HG02840 (cell line): Measurements from ENCODE around the gene PRKAG2.
"Not testable (repeated sequence)": the region's sequence is repeated elsewhere in the genome, so short reads cannot be mapped to it uniquely, and the experiment has no call there.

ENCODE experiments used
- ATAC-seq: cut with Tn5 transposase; IDR thresholded peaks from one replicate; pipeline ENCODE4 v1.9.1; 2021; ENCODE audit warnings: mild to moderate bottlenecking, moderate library complexity, moderate number of reproducible peaks; ENCODE audit not compliant: unreplicated experiment, low FRiP score

Gene PRKAG2

GRCh38 chr7:151586531-151587260 is 290.2 kb downstream of the PRKAG2 start:
- no peak for ATAC-seq

DNA sequence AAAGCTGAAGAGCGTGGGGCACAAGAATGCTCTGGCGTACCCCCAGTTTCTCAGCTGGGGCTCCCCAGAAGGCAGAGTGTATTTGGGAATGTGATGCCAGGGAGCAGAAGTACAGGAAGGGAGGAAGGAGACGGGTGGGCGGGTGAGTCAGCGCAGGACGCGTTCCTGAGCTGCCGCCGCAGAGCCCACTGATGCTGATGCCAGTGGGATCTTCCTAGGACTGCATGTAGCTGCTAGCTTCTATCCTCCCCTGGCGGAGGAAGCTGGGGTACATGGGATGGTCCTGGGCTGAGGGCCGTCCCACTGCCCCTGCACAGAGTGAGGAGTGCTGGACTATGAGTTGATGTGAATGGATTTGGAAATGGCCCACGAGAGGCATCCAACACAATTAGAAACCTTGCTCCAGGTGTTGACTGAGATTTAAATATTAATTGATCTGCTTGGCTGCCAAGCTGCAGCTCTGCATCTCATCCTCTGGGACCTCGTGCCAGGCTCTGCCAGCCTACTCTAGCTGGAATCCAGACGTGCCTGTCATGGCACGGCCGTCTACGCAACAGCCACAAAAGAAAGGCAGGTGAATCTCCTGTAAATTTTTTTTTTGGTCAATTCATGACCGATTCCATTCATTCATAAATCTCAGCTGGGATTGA is 291.0 kb downstream of the PRKAG2 start:
- no peak for ATAC-seq

DNA sequence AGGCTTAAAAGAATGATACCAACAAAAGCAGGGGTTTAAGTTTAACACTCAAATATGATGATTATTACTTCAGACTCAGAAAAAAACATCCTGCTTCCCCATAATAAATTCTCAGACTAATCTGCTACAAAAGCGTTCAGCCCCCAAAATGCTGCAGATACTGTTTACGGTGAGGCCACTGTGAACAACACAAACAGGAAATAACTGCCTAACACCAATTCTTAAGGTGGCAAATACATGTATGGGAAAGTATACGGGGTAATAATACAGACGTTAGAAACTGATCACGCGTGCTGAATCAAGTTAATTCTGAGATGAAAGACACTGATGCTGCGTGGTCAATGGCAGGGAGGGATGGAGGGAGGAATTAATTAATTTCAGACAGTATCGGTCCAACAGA is 295.2 kb downstream of the PRKAG2 start:
- ATAC-seq: no peak

DNA sequence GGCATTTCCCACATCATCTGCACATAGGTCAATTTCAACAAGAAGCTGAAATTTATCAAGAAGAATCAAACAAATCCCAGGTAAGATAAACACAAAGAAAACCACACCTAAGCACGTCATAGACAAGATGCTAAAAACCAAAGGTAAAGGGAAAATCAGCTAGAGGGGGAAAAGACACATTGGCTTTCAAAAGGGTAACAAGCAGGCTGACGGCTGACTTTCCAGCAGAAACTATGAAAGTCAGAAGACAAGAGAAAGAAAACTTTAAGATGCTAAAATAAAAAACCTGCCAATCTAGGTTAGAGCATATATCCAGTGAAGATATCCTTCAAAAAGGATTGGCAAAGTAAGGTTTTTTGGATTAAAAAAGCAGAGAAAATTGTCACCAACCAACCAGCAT is 297.3 kb downstream of the PRKAG2 start:
- no peak for ATAC-seq

DNA sequence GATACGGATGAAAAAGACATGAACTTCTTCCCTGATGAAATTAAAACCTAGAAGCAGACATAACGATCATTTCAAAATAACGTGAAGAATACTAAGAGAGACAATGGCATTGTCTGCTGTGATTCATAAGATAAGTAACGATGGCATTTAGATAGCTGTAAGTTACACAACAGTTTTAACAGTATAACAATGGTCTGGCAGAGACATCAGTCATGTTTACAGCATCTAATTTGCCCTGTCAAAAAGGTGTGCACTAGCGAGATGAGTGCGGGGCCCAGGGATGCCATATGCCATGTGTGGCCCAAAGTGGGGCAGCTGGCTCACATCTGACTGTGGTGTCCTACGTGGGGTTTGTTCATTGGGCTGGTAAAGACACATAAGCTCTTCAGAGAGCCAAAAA is 301.5 kb downstream of the PRKAG2 start:
- ATAC-seq: no peak

DNA sequence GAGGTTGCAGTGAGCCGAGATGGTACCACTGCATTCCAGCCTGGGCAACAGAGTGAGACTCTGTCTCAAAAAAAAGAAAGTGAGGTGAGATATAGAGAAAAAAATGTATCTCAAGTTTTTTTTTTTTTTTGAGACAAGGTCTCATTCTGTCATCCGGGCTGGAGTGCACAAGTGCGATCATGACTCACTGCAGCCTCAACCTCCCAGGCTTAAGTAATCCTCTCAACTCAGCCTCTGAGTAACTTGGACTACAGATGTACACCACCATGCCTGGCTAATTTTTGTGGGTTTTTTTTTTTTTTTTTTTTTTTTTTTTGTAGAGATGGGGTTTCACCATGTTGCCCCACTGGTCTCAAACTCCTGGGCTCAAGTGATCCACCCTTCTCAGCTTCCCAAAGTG is 303.9 kb downstream of the PRKAG2 start:
- ATAC-seq: not testable (repeated sequence)

DNA sequence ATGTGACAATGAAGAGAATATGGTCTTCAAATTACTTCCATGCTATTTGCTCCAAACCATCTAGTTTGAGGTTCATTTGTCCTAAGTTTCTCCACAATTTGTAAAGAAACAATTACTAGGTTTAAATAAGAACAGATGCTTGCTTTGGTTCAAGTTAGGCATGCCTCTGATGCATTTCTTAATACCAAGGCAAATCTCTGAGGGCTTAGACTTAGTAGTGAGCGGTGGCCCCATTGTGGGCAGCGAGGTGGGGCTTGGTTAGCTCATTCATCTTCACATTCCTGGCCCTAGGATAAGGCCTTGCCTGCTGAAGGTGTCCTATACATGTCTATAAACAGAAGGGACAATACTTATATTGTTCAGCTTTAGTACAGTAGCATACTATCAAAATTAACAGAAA is 304.8 kb downstream of the PRKAG2 start:
- no peak for ATAC-seq

GRCh38 chr7:151571471-151571870 is 305.4 kb downstream of the PRKAG2 start:
- ATAC-seq: no peak

DNA sequence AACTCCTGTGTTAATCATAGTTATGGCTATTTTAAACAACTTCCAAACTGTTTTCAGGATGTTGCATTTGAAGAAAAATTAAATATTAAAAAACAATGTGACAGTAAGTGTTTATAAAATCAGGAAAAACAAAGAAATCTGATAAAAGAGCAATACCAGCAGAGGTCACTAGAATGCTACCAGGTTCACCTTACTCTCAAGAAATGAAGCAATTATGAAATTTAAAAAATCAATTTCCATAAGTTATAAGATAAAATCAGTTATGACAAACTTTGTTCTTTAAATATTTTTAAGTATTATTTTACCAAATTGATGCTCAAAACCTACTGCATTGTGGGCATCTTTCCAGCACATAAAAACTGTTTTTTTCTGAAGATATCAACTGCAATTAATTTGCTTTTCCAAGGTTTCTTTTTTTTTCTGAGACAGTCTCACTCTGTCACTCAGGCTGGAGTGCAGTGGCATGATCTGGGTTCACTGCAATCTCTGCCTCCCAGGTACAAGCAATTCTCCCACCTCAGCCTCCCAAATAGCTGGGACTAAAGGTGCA is 306.5 kb downstream of the PRKAG2 start:
- ATAC-seq: no peak

DNA sequence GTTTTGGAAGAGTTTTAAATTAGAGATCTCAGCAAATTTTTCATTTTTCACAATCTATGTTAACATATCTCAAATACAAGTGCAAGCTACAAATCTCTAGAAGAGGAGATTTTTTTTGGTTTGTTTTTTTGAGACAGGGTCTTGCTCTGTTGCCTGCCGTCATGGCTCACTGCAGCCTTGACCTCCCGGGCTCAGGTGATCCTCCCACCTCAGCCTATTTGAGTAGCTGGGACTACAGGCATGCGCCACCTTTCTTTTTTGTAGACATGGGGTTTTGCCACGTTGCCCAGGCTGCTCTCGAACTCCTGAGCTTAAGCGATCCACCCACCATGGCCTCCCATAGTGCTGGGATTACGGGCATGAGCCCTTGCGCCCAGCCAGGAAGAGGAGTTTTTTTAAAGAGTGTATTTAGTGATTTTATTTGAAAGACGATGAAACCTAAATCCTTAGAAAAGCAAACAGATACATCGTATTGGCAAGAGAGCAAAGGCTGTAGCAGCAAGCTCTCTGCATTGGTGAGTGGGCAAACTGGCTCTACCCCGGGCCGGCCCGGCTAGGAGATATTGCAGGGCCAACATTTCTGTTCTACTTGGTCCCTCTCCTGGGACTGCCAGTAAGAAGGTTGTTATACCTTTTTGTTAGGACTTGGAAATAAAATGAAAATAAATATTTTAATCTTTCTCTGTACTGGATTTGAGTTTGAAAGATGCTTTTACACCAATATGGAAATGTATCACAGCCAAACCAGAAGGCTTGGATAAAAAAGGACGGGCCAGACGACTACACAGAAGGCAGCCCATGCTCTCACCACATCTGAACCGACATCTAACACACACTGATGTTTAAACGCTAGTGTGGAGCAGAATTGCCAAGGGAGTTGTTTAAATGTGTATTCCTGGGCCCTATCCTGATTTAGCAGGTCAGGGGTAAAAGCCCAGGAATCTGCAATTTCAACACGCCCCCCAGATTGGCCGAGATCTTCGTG is 307.7 kb downstream of the PRKAG2 start:
- ATAC-seq: no peak

DNA sequence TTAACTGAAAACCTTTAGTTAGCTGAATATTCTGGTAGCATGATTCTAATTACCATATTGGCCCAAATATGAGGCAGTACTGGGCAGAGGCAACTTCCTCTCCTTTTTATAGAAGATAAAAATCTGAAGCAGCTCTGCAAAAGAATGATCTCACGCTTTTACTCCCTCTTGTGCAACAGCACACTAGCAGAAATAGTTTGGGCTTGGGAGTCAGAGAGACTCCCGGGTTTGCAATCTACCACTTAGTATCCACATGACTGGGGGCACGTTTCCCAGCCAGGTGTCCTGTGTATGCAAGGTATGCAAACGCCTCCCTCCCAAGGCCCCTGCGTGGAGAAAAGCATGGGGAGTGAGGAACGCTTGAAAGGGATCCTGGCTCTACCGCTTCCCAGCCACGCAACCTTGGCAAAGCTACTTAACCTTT is 310.0 kb downstream of the PRKAG2 start:
- no peak for ATAC-seq

DNA sequence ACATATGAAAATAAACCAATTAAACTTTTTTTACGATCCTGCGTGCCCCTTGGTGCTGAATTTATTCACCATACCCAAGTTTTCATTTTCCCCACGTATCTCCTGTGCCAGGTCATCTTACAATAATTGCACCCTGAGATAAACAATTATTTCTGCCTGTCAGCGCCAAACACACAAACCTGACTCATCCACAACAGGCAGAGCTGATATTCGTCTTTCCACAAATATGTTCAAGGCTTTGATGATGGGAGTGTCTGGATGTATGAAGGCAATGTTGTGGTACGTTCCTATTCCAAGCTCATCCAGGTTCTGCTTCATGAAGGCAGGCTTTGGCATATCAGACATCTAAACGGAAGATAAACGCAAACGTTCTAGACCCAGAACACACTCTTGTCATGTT is 311.4 kb downstream of the PRKAG2 start:
- no peak for ATAC-seq

DNA sequence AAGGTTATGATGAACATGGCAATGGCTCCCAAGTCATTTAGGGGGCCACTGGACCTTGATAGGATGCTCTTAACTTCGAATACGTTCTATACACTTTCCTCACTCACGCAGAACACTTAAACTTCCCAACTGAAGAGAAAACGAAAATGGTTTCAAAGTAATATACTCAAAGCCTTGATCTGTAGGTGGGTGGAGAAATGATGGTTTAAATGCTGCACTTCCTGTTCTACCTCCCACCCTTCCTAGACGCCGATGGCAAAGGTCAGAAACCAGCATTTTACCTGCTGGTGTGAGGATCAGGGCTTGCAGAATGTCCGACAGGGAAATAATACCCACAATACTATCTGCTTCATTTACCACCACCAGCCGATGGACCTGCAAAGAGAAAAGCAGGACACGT is 316.7 kb downstream of the PRKAG2 start:
- no peak for ATAC-seq

- ATAC-seq: no peak
Measured at GRCh38 chr7:151559557-151560183, 317.2 kb downstream of the PRKAG2 start.

DNA sequence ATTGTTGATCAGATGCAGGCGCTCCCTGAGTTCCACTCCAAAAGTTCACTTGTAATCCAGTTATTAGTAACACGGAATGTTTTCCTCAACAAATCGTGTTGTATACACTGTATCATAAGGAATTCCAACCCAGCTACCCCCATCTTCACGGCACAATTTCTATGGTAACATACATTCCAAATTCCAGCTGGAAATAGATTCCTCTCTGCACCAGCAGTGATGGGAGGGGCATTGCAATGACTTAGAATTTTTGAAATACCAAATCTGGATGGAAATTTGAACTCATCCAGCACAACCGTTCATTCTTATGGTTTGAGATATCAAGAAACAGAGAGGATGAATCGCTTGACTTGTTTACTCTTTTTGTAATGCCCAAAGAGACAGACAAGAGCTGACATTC is 318.3 kb downstream of the PRKAG2 start:
- ATAC-seq: no peak

DNA sequence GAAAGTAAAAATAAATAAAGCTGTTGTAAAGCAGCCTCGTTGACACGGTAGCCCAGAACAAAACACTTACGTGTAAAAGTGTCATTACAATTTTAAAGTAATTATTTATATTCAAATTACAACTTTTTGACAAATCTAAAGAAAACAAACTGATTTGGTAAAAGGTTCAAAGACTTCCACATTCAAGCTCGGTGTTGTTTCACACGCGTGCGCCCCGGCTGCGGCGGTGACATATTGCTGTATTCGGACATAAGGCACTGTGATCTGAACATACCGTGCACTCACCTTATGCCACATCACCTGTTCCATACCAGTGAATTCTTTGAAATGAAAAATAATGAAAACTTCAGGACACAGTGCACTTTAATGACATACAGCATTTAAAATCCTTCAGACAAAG is 320.3 kb downstream of the PRKAG2 start:
- no peak for ATAC-seq

- no peak for ATAC-seq
Measured at GRCh38 chr7:151553356-151553755, 323.6 kb downstream of the PRKAG2 start.

- ATAC-seq: no peak
Measured at GRCh38 chr7:151552352-151553028, 324.4 kb downstream of the PRKAG2 start.

GRCh38 chr7:151551820-151552219 is 325.1 kb downstream of the PRKAG2 start:
- no peak for ATAC-seq
